ENCODE results near the gene PPP1R15A. TPM values are rescaled to one million over a fixed set of nuclear protein-coding genes. Genes with fewer than 3 reads are reported as not detected.
"Not testable (repeated sequence)": the region's sequence is repeated elsewhere in the genome, so short reads cannot be mapped to it uniquely, and the experiment has no call there.

The PPP1R15A gene
- polyA plus RNA-seq, 3 donors from 2014 or later = 41.7 to 149 (median 48.8) TPM

GRCh38 chr19:48919271-48919670 lies 47.0 kb downstream of the PPP1R15A start:
- H3K4me3 Mint-ChIP-seq; H3K27me3 Mint-ChIP-seq (ENCODE audit: low read depth in 3 of 3); H3K27ac Mint-ChIP-seq; H3K9me3 Mint-ChIP-seq; H3K4me1 Mint-ChIP-seq; DNase-seq: not testable (repeated sequence)
- peaks cover 5 to 11% (median 7%) of the 10 kb centered on the region in 3 donors for H3K36me3 Mint-ChIP-seq

- Mint-ChIP-seq H3K36me3 (peaks cover 2 to 5% (median 3%) of the 10 kb centered on the region in 3 donors), H3K9me3 (no peaks in the 10 kb centered on the region), H3K4me3 (no peak overlapping the region), H3K27me3 (ENCODE audit: low read depth in 3 of 3) (peaks cover 0 to 4% (median 2%) of the 10 kb centered on the region in 3 donors), H3K27ac (no peak overlapping the region), H3K4me1 (no peaks in the 10 kb centered on the region)
- no peak for DNase-seq
Measured at GRCh38 chr19:48920949-48921348, 48.7 kb downstream of the PPP1R15A start.

GRCh38 chr19:48921721-48922500 lies 49.7 kb downstream of the PPP1R15A start:
- Mint-ChIP-seq H3K4me3 (no peak overlapping the region), H3K27ac (no peak overlapping the region)

GRCh38 chr19:48922548-48923490 lies 50.6 kb downstream of the PPP1R15A start:
- peak overlapping the region in 1 of 6 donors; percentile 69 for H3K27ac Mint-ChIP-seq
- no peaks in the 10 kb centered on the region for H3K9me3 Mint-ChIP-seq
- peaks cover 0 to 4% (median 2%) of the 10 kb centered on the region in 3 donors for H3K27me3 Mint-ChIP-seq (ENCODE audit: low read depth in 3 of 3)
- H3K36me3 Mint-ChIP-seq = peaks cover 0 to 3% (median 3%) of the 10 kb centered on the region in 3 donors
- H3K4me1 Mint-ChIP-seq = no peaks in the 10 kb centered on the region
- no peak for DNase-seq
- H3K4me3 Mint-ChIP-seq = no peak overlapping the region

More at GRCh38 chr19:48921721-48922500, 49.7 kb downstream of the PPP1R15A start:
- DNase-seq = no peak
- Mint-ChIP-seq H3K36me3 (peaks cover 0 to 3% (median 3%) of the 10 kb centered on the region in 3 donors), H3K4me1 (no peaks in the 10 kb centered on the region), H3K9me3 (no peaks in the 10 kb centered on the region), H3K27me3 (ENCODE audit: low read depth in 3 of 3) (peaks cover 0 to 4% (median 2%) of the 10 kb centered on the region in 3 donors)

GRCh38 chr19:48925240-48925843 lies 53.1 kb downstream of the PPP1R15A start:
- Mint-ChIP-seq H3K36me3 (peaks cover 0 to 3% (median 3%) of the 10 kb centered on the region in 3 donors), H3K4me3 (no peak overlapping the region), H3K27ac (peak overlapping the region in 1 of 6 donors; percentile 23), H3K9me3 (no peaks in the 10 kb centered on the region), H3K4me1 (no peaks in the 10 kb centered on the region), H3K27me3 (ENCODE audit: low read depth in 3 of 3) (peaks cover 0 to 4% (median 3%) of the 10 kb centered on the region in 3 donors)
- no peak for DNase-seq

Other genes starting within 250 kb of the PPP1R15A start
- gene DBP, start 235.0 kb upstream of the PPP1R15A start, polyA plus RNA-seq = 10 to 100 TPM; 23.6 to 65.1 (median 26.3) TPM
- gene CA11, start 226.2 kb upstream of the PPP1R15A start, polyA plus RNA-seq = 10 to 100 TPM in 1 of 3 donors, 1 to 10 TPM in 2; 1.8 to 16.4 (median 3.6) TPM
- gene NTN5, start 199.4 kb upstream of the PPP1R15A start, polyA plus RNA-seq = under 1 TPM in 1 of 3 donors, not detected in 2; 0.46 TPM
- gene FUT2, start 176.4 kb upstream of the PPP1R15A start, polyA plus RNA-seq = under 1 TPM in 1 of 3 donors, not detected in 2; 0.21 TPM
- gene MAMSTR, start 152.7 kb upstream of the PPP1R15A start, polyA plus RNA-seq = 1 to 10 TPM in 1 of 3 donors, under 1 TPM in 1, not detected in 1; 0.17 to 1.1 TPM
- under 1 TPM in 1 of 3 donors, not detected in 2; 0.10 TPM for gene RASIP1, start 131.8 kb upstream of the PPP1R15A start, polyA plus RNA-seq
- gene IZUMO1, start 125.5 kb upstream of the PPP1R15A start, polyA plus RNA-seq = not detected
- not detected for gene FUT1, start 119.8 kb upstream of the PPP1R15A start, polyA plus RNA-seq
- not detected for gene FGF21, start 116.9 kb upstream of the PPP1R15A start, polyA plus RNA-seq
- 10 to 100 TPM; 18.0 to 21.3 (median 19.9) TPM for gene BCAT2, start 61.4 kb upstream of the PPP1R15A start, polyA plus RNA-seq
- not detected for gene HSD17B14, start 35.9 kb upstream of the PPP1R15A start, polyA plus RNA-seq
- 1 to 10 TPM; 3.0 to 5.9 (median 4.8) TPM for gene PLEKHA4, start 3.8 kb upstream of the PPP1R15A start, polyA plus RNA-seq
- gene TULP2, start 26.3 kb downstream of the PPP1R15A start, polyA plus RNA-seq = not detected
- 100 to 1,000 TPM in 1 of 3 donors, 10 to 100 TPM in 2; 76.7 to 219 (median 89.7) TPM for gene NUCB1, start 27.9 kb downstream of the PPP1R15A start, polyA plus RNA-seq
- 1 to 10 TPM in 1 of 3 donors, not detected in 2; 1.3 TPM for gene DHDH, start 61.3 kb downstream of the PPP1R15A start, polyA plus RNA-seq
- gene BAX, start 82.5 kb downstream of the PPP1R15A start, polyA plus RNA-seq = 100 to 1,000 TPM in 2 of 3 donors, 10 to 100 TPM in 1; 88.6 to 137 (median 106) TPM
- gene FTL, start 92.9 kb downstream of the PPP1R15A start, polyA plus RNA-seq = 1,000 to 10,000 TPM; 3,472 to 4,403 (median 4,065) TPM
- 10 to 100 TPM; 16.0 to 40.3 (median 32.9) TPM for gene GYS1, start 120.9 kb downstream of the PPP1R15A start, polyA plus RNA-seq
- 10 to 100 TPM; 64.0 to 72.7 (median 64.2) TPM for gene RUVBL2, start 121.5 kb downstream of the PPP1R15A start, polyA plus RNA-seq
- not detected for gene LHB, start 144.7 kb downstream of the PPP1R15A start, polyA plus RNA-seq
- not detected for gene CGB3, start 151.9 kb downstream of the PPP1R15A start, polyA plus RNA-seq
- not detected for gene CGB2, start 159.5 kb downstream of the PPP1R15A start, polyA plus RNA-seq
- gene CGB1, start 164.5 kb downstream of the PPP1R15A start, polyA plus RNA-seq = not detected
- not detected for gene CGB5, start 171.4 kb downstream of the PPP1R15A start, polyA plus RNA-seq
- gene CGB8, start 176.7 kb downstream of the PPP1R15A start, polyA plus RNA-seq = not detected
- not detected for gene CGB7, start 185.3 kb downstream of the PPP1R15A start, polyA plus RNA-seq
- not detected for gene NTF4, start 192.4 kb downstream of the PPP1R15A start, polyA plus RNA-seq
- gene KCNA7, start 200.3 kb downstream of the PPP1R15A start, polyA plus RNA-seq = not detected
- gene SNRNP70, start 213.0 kb downstream of the PPP1R15A start, polyA plus RNA-seq = 10 to 100 TPM; 42.6 to 84.4 (median 48.8) TPM
- gene LIN7B, start 241.9 kb downstream of the PPP1R15A start, polyA plus RNA-seq = 1 to 10 TPM; 3.2 to 6.9 (median 5.6) TPM
- 1 to 10 TPM; 2.6 to 5.5 (median 3.6) TPM for gene C19orf73, start 246.7 kb downstream of the PPP1R15A start, polyA plus RNA-seq
- gene PPFIA3, start 247.1 kb downstream of the PPP1R15A start, polyA plus RNA-seq = under 1 TPM in 2 of 3 donors, not detected in 1; 0.07 to 0.58 TPM

Measured in immature natural killer cell (primary cell).